KMS-11 (cell line): ENCODE data around the gene SPATS2L.

Experiments
- H2AFZ ChIP-seq: fragments of 200-600 bp; sonication (generic); 2 replicates; pipeline ENCODE4 v1.6.1; 2016; ENCODE audit warnings: antibody characterized with exemption, mixed run types, low read depth
- H3K27ac ChIP-seq: fragments of 200-600 bp; sonication (generic); 2 replicates; pipeline ENCODE4 v1.6.1; 2016; ENCODE audit warnings: mild to moderate bottlenecking, mixed run types
- H3K27me3 ChIP-seq: fragments of 200-600 bp; sonication (generic); 2 replicates; pipeline ENCODE4 v1.6.1; 2017; ENCODE audit warnings: mild to moderate bottlenecking, low read depth, mixed run types, moderate library complexity; ENCODE audit not compliant: insufficient read depth
- H3K36me3 ChIP-seq: fragments of 200-600 bp; sonication (generic); 2 replicates; pipeline ENCODE4 v1.6.1; 2017; ENCODE audit warnings: mild to moderate bottlenecking, mixed run types; ENCODE audit not compliant: insufficient read depth
- H3K4me1 ChIP-seq: fragments of 200-600 bp; sonication (generic); 2 replicates; pipeline ENCODE4 v1.6.1; 2016; ENCODE audit warnings: mild to moderate bottlenecking, low read depth, mixed run types; ENCODE audit not compliant: poor library complexity, severe bottlenecking
- H3K4me2 ChIP-seq: fragments of 200-600 bp; sonication (generic); 2 replicates; pipeline ENCODE4 v1.7.0; 2016; ENCODE audit warnings: mild to moderate bottlenecking, mixed run types
- H3K4me3 ChIP-seq: fragments of 200-600 bp; sonication (generic); IDR thresholded peaks from 2 replicates; pipeline ENCODE4 v1.6.1; 2017; ENCODE audit warnings: low read depth, low read length, mixed read lengths; ENCODE audit not compliant: insufficient read depth
- H3K79me2 ChIP-seq: fragments of 200-600 bp; sonication (generic); 2 replicates; pipeline ENCODE4 v1.6.1; 2016; ENCODE audit warnings: low read depth, mixed run types; ENCODE audit not compliant: insufficient read depth
- H3K9ac ChIP-seq: fragments of 200-600 bp; sonication (generic); 2 replicates; pipeline ENCODE4 v1.6.1; 2016; ENCODE audit warnings: mild to moderate bottlenecking, mixed run types
- H4K20me1 ChIP-seq: fragments of 200-600 bp; sonication (generic); 2 replicates; pipeline ENCODE4 v1.6.1; 2016; ENCODE audit warnings: mild to moderate bottlenecking, mixed run types; ENCODE audit not compliant: insufficient read depth
- TF ChIP-seq, protein P1 (sequence below): fragments of 200-600 bp; sonication (generic); conservative IDR thresholded peaks from 2 replicates; pipeline ENCODE4 v1.6.1; 2017; ENCODE audit warnings: low read depth, mild to moderate bottlenecking, antibody characterized with exemption, low read length, moderate library complexity, mixed read lengths

The SPATS2L gene

GRCh38 chr2:200364142-200364541, 57.6 kb downstream of the SPATS2L start:
- Histone ChIP-seq H3K36me3 (no peaks in the 10 kb centered on the region), H4K20me1 (no peaks in the 10 kb centered on the region), H3K4me3 (no peak overlapping the region), H3K27me3 (no peaks in the 10 kb centered on the region), H2AFZ (no peak overlapping the region), H3K27ac (no peak overlapping the region), H3K9ac (no peak overlapping the region), H3K4me2 (no peak overlapping the region), H3K4me1 (no peaks in the 10 kb centered on the region), H3K79me2 (no peaks in the 10 kb centered on the region)
- TF ChIP-seq, protein P1, sequence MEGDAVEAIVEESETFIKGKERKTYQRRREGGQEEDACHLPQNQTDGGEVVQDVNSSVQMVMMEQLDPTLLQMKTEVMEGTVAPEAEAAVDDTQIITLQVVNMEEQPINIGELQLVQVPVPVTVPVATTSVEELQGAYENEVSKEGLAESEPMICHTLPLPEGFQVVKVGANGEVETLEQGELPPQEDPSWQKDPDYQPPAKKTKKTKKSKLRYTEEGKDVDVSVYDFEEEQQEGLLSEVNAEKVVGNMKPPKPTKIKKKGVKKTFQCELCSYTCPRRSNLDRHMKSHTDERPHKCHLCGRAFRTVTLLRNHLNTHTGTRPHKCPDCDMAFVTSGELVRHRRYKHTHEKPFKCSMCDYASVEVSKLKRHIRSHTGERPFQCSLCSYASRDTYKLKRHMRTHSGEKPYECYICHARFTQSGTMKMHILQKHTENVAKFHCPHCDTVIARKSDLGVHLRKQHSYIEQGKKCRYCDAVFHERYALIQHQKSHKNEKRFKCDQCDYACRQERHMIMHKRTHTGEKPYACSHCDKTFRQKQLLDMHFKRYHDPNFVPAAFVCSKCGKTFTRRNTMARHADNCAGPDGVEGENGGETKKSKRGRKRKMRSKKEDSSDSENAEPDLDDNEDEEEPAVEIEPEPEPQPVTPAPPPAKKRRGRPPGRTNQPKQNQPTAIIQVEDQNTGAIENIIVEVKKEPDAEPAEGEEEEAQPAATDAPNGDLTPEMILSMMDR, result no peak

- no peak overlapping the region for H3K9ac ChIP-seq
- TF ChIP-seq, protein P1, result no peak
- H2AFZ ChIP-seq, result no peak overlapping the region
- no peaks in the 10 kb centered on the region for H3K4me1 ChIP-seq
- no peaks in the 10 kb centered on the region for H4K20me1 ChIP-seq
- H3K79me2 ChIP-seq, result no peaks in the 10 kb centered on the region
- no peak overlapping the region for H3K4me3 ChIP-seq
- no peak overlapping the region for H3K4me2 ChIP-seq
- H3K27me3 ChIP-seq, result no peaks in the 10 kb centered on the region
- H3K36me3 ChIP-seq, result no peaks in the 10 kb centered on the region
- no peak overlapping the region for H3K27ac ChIP-seq
Measured at GRCh38 chr2:200364620-200365019, 58.1 kb downstream of the SPATS2L start.

DNA sequence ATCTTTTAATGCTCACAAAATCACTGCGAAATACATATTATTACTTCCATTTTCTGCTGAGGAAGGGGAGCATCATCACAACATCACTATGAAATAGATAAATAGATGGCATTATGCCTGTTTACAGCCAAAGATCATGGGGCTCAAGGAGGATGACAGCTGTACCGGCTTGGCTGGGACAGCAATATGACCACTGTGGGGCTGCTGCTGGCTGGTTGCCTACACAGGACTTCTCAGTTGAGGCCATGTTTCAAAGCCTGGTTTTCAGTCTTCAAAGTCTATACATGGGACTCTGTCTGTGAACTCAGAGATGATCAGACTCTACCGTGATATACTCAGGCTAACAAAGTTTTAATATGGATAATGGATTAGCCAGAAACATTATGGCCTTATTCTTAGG, 58.7 kb downstream of the SPATS2L start:
- H4K20me1 ChIP-seq, result no peaks in the 10 kb centered on the region
- no peak overlapping the region for H3K4me2 ChIP-seq
- TF ChIP-seq, protein P1, result no peak
- no peaks in the 10 kb centered on the region for H3K36me3 ChIP-seq
- no peak overlapping the region for H3K9ac ChIP-seq
- no peaks in the 10 kb centered on the region for H3K4me1 ChIP-seq
- no peak overlapping the region for H2AFZ ChIP-seq
- no peaks in the 10 kb centered on the region for H3K79me2 ChIP-seq
- no peaks in the 10 kb centered on the region for H3K27me3 ChIP-seq
- H3K4me3 ChIP-seq, result no peak overlapping the region
- H3K27ac ChIP-seq, result no peak overlapping the region

- Histone ChIP-seq H3K4me2 (no peak overlapping the region), H2AFZ (no peak overlapping the region), H3K27ac (no peak overlapping the region), H3K27me3 (no peaks in the 10 kb centered on the region), H3K4me3 (no peak overlapping the region), H3K4me1 (no peaks in the 10 kb centered on the region), H3K79me2 (no peaks in the 10 kb centered on the region), H3K36me3 (no peaks in the 10 kb centered on the region), H4K20me1 (no peaks in the 10 kb centered on the region), H3K9ac (no peak overlapping the region)
- TF ChIP-seq, protein P1, result no peak
Measured at GRCh38 chr2:200367155-200367554, 60.7 kb downstream of the SPATS2L start.
